Kidney glomerular epithelial cell (primary cell): ENCODE measurements around the gene MTHFSD.

ENCODE experiments used
- DNase-seq: peaks from one replicate; lab custom pipeline; 2025; lab: John Stamatoyannopoulos, UW

MTHFSD gene

DNA sequence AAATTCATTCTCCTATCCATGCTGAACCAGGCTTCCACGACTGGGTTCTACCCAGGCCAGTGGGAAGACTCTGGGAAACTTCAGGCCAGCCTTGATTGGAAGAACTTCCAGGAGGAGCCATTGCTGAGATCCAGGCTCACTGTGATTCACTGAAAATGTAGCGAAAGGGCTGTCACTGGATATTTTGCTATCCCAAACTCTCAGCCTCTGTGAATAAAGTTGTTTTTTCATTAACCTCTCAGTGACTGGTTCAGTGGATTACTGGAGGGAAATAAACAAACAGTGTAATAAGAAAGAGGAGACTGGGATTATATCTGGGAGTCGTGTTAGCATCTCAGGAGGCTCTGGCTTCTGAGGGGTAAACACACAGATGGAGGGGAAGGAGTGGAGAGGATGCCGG, 26.4 kb upstream of the MTHFSD start:
- DNase-seq, result no peak

DNA sequence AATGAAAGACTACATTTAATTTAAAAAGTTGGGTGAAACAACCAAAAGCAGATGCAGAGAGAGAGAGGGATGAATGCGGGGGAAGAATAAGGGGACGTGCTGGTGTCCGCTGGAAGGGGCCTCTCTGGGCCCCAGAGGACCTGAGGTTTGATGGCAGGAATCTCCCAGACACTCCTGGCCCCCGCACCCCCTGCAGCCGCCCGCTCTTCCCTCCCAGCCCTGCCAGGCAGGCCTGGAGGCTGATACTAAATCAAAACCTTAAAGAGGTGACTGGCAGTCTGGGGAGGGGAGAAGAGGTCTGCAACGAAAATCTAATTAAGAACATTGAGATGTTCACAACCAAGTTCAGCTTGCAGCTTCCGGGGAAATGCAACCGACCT, 25.7 kb upstream of the MTHFSD start:
- DNase-seq, result no peak

DNA sequence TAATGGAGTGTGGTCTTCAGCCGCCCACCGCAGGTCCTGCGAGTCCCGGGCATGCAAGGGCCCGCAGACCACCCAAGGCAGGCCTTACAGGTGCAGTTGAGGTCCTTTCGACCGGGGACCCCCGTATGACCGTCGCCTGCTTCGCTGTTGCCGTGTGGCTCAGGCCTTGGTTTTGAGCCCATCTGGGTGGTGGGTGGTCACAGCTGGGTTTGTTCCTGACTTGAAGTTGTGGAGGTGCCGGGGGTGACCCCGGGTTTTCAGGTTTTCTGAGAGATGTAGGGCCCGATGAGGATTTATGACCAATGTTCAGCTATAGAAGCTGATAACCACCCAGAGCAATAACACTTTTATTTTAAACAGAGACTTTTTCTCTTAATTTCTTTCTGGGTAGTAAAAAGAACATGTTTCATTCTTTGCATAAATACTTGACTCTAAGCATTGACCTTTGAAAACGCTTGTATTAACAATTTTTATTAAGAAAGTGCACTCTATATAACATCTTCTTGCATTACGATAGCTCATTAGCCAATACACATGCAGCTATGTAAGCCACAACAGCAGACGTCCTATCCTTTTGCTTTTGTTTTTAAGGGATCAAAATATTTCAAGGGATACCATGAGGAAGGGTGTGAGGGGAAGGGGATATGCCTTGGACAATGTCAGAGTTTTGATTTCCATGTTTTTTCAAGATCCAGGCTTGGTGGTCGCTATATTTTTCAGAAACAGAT, 25.2 kb upstream of the MTHFSD start:
- no peak for DNase-seq

DNA sequence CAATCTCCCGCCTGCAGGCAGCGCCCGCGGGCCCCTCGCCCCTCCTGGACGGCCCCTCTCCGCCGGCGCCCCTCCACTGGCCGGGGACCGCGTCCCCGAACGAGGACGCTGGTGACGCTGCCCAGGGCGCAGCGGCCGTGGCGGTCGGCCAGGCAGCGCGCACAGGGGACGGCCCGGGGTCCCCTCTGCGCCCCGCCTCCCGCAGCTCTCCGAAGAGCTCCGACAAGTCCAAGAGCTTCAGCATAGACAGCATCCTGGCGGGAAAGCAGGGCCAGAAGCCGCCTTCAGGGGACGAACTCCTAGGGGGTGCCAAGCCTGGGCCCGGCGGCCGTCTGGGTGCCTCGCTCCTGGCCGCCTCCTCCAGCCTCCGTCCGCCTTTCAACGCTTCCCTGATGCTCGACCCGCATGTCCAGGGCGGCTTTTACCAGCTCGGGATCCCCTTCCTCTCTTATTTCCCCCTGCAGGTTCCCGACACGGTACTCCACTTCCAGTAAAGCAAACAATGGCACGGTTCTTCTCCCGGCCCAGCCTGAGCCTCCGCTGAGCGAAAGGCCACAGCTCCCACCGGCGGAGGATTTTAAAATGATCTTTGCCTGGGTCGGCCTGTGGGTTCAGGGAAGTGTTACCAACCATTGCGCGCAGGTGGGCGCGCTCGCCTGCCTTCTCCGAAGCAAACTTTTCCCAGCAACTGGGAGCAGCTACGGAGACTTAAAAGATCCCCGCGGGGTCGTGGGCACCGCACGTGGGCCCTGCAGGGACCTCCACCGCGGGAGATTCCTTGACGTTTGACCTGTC, 24.4 kb upstream of the MTHFSD start:
- no peak for DNase-seq

DNA sequence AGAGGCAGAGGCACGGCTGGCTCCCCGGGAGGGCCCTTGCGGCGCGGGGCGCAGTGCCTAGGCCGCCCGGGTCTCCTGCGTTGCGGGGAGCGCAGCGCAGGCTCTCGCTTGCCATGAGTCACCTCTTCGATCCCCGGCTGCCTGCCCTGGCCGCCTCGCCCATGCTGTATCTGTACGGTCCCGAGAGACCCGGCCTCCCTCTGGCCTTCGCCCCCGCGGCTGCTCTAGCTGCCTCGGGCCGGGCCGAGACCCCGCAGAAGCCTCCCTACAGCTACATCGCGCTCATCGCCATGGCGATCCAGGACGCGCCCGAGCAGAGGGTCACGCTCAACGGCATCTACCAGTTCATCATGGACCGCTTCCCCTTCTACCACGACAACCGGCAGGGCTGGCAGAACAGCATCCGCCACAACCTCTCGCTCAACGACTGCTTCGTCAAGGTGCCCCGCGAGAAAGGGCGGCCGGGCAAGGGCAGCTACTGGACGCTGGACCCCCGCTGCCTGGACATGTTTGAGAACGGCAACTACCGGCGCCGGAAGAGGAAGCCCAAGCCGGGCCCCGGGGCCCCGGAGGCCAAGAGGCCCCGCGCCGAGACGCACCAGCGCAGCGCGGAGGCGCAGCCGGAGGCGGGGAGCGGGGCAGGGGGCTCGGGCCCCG, 23.7 kb upstream of the MTHFSD start:
- DNase-seq, result no peak

DNA sequence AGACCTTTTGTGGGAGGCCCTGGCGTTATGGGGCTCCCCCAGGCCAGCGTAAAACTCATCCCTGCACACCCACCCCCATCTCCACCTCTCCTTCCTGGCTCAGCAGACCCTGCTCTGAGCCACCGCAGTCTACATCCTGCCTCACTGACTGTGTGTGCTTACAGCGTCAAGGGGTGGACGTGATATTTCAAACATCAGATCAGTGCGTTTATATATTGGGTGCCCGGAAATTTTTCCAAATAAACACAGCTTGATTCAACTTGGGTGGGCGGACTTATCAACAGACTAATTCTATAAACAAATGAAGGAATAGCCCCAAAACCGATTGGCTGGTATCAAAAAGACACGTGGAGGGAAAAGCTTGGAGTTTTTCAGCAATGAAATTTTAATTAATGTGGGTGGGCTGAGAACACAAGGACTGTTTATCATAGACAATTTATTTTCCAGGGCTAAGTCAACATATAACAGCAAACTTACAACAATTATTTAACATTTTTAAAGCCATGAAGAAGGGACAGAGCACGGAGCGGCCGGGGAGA, 23.1 kb upstream of the MTHFSD start, which contains the start of gene FOXL1:
Gene FOXL1 (plus strand): TSS at position 489 of the 539 bp plus-strand sequence. CDS start 175 bp downstream, outside the sequence.
- peak; percentile 21 for DNase-seq

DNA sequence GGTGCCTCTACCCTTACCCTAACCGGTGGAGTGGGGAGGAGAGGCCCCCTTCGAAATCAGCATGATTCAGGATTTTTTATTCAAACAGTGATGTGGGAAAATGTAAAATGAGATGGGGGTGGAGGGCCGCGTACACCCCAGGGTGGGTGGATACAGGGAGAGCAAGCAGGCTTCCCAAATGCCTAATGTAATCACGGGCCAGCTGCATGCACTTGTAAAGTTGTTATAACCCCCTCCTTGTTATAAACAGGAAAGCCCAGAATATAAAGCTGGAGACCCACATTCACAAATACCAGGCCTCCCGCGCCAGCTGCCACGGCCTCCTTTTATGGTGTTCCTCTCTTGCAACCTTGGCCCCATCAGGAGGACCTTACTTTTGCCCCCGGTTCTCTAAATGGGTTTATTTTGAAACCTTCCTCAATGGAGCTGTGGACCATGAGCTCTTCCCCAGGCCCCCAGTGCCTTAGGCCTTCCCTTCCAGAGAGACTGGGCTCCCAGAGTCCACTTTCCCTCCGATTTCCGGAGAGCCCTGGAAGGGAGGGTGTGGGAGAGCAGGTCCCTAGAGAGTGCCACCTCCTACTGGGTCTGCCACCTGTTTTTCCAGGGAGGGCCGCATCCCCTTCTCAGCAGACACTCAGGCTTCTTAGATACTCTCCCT, 22.4 kb upstream of the MTHFSD start:
- DNase-seq, result no peak

DNA sequence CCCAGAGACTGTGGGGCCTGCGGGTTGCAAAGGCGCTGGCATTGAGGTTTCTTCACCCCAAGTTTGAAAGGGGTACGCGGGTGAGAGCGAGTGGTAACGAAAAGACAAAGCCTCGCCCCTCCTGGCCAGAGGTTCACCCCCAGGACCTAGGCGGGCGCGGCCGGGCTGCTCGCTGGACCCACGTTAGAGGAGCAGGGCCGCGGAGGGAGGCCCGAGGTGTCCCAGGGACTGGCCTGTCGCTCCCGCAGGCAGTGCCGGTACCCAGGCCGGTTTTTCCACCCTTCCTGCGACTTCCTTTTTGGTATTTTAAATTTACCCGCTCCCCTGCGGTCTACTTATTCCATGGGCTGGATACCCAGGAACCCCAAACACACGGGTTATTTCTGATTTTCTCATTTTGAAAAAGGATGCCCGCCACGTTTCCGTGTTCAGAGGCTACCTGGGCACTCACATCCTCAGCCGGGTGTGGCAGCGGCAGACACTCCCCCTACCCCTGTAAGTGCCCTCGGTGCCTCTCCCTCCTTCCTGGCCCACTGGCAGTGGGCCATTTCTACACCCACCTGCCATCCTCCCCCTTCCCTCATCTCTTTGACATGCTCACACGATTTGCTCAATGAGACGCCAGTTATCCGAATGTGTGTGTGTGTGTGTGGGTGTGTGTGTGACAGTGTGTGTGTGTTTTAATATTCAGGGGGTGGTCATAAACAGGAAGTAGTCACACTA, 21.7 kb upstream of the MTHFSD start:
- DNase-seq, result peak; percentile 57

DNA sequence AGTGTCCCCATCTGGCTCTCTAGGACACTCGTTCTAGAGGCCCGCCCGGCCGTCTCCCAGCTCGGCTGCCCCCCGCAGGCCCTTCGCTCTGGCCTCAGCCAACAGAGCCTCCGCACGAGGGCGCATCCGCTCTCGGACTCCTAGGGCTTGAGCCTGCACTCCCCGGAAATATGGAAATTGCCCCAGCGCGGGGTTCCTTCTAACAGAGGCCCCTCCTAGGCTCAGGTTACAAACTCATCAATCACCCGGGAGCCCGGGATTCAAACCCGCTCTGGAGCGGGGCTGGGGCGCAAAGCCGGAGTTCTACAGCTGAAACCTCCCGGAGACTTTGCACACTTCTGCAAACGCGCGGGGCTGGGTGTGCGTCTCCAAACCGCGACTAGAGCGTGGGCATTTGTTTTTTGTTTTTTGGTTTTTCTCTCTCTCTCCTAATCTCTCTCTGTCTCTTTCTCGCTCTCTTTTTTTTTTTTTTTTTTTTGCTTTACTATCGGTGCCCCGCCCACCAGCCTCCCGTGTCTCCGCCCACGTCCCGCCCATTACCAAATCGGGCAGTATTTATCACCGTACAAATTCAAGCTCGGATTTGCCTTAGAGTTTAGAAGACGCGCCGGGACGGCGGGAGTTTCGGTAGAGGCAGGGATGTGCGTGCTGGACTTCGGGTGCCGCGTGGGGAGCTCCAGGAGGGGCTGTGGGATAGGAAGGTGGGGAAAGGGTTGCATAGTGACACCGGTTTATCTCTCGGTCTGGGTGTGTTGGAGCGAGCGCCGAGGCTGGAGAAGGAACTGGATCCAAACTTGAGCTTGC, 20.9 kb upstream of the MTHFSD start:
- DNase-seq, result peak; percentile 89

DNA sequence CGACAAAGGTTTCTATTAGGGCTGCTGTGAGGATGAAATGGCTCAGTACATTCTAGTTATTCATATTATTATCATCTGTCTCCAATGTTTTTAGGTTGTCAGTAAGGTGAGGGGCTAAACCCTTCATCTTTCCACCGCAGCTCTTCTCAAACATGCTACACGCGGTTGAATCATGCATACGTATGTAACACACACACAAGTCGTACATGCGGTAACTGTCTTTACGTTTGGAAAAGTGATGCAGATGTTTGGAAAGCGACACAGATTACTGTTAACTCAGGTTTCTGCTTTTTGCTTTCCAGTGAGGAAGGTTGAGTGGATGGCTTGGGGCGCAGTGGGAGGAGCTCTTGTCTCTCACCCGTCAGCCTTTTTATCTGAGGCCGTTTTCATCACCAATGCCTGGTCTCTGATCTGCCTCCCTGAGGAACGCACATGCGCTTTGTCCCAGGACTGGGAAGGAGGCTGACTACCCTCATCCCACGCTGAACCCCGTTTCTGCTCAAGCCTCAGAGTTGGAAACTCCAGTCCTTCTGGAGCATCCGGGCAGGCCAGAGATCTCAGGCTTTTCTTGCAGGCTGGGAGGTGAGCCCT, 20.2 kb upstream of the MTHFSD start:
- no peak for DNase-seq

DNA sequence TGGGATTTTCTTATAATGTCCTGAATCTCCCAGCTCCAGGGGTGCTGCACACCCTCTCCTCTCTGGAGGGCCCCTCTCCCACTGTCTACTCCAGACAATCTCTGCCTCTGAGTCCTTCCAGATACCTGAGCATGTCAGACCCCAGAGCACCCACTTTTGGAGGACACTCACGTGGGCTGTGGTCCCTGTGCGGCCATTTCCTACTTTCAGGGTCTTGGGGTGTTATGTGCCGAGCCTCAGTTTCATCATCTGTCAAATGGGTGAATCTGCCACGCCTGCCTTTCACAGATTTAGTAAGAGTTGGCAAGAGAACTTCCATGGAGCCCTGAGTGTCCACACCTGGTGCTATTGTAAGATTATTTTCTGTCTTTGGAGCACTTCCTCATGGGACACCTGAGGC, 19.6 kb upstream of the MTHFSD start:
- DNase-seq, result no peak

DNA sequence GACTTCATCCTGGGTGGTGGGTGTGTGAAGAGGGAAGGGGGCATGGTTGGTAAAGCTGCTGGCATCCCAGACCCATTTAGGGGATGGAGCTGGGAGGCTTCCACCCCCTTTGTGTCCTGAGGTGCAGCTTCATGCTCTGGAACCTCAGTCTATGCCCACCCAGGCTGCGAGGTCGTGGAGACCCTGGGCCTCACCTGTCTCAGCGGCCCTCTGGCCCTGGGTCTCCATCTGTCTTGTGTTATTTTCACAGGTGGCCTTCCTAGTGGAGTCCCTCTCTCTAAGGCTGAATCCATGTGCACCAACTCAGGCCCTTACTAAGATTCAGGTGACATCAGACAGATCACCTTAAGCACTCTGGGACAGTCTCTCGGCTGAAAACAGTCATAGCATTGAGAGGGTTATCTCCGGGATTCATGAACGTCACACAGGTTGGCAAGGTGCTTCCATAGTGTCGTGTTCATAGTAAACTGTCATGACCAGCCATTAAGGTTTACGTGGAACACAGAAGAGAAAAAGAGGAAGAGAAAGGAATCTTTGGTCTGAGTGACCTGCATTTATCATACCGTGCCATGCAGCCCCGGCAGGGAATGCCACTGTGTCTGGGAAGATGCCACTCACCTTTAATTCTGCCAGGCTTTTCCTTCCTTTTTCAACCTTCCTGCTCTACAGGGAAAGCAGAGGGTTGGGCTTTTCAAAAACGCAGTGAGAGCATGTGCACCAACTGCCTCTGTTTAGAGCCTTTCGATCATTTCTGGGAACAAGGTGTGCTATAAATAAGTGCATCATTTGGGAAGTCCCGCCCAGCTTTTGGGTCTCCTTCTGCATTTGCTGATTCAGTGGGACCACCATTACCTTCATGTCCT, 18.8 kb upstream of the MTHFSD start:
- DNase-seq, result no peak

DNA sequence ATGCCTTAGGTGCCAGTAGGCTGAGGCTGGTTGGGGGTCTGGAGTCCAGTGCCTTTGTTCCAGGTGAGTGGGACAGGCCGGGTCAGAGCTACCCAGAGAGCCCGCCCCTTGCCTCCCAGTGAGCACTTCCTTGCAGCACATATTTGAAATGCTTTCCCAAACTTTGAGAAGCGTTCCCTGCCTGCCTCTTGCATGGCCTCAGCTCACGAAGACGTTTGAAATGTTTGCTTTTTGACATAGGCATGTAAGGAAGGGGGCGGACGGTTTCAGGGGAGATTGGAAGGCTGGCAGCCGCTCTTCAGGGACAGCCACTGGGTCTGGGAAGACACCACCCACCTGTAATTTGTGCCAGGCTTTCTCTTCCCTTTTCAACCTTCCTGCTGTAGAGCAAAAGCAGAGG, 18.2 kb upstream of the MTHFSD start:
- DNase-seq, result peak; percentile 29

DNA sequence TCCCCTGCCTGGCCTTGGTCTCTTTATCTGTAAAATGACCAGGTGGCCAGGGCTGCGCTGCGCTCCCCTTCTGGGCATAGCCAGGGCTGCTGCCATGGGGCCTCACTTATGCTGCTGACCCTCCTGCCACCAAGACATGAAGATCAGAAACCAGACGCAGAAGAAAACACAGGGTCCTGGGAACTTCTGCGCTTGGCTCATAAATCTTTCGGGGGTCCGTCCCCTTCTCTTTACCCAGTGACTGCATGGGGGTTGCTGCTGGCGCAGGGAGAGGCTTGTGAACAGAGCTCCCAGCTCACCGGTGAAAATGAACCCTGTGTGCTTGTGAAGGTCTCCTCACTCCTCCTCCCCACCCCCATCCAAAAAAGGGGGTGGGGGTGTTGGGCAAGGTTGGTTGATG, 17.6 kb upstream of the MTHFSD start:
- no peak for DNase-seq

DNA sequence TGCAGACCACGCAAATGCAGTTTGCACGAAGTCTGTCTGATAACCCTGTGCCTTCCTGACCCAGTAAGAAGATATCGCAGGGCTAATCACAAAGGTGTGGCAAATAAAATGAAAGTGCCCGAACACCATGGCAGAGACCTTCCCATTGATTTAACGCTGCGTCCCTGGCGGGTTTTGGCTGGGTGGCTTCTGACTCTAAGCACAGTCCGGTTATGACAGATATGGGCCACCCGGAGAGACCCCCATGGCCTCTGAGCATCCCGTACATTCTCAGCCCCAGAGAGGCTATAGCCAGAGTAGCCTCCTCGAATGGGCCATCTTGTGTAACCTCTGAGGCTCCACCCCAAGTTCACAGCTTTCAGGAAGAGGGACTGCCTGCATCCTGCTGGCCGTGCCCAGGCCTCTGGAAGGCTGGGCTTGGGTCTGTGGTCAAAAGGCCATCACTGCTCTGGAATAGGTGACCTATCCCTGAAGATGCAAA, 17.0 kb upstream of the MTHFSD start:
- no peak for DNase-seq

DNA sequence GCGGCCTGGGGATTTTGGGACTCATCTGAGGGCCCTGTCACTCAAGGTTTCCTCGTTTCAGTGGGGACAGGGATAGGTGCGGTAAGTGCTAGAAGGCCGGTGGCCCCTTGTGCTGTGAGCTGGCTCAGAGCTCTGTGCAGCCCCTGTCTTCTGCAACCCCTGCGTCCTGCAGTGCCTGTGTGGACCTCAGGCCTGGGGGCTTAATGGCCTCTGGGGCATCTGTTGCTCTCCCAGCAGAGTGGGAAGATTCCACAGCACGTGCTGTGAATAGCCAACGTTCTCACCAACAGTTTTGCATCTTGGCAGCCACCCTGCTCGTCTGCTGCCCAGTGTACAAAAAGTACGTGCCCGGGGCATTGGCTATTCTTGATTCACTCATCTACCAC, 16.5 kb upstream of the MTHFSD start:
- no peak for DNase-seq

DNA sequence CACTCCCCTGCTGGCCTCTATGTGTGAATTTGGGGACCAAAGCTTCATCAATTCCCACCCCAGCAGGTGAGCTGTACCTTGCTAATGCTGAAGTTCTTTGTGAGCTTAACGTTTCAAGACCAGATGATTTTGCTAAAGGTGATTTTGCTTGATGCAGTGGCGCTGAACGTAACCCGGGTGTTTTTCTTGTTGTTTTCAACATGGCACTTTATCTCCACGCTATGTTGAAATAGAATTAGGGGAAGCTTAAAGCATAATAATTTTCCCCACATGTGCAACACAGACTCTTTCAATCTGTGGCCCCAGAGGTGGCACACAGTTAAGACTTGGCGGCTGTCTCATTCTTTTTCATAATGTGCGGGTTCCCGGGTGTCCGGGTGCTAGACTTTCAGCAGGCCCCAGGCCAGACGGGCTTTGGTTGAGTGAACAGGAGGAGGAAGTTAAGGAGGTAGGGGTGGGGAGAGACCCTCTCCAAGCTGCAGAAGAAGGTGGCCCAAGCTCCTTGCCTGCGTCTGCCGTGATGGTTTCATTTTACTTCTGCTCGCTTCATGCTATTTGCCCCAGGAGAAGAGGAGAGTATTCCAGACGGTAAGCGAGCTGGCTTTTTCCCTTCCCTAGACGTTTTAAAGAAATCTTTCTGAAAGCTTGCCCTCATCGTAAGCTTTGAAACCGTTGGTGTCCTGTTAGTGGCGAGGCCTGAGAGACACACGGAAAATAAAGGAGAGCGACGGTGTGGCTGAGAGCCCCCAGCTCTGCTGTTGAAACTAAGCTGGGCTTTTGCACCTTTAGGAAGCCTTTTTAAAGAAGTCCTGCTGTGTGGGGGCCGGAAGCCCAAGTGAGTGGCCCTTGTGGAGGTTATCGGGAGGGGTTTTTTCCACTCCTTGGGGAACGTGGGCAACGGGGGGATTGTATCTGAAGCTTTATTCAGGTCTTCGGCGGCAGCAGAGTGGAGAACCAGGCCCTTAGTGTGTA, 15.8 kb upstream of the MTHFSD start:
- DNase-seq, result peak; percentile 44
